ENCODE data around the gene POLL. TPM values are rescaled to one million over a fixed set of nuclear protein-coding genes. Genes with fewer than 3 reads are reported as not detected.

POLL gene
- total RNA-seq, 1 donor from 2014 or later, result 18.8 TPM

DNA sequence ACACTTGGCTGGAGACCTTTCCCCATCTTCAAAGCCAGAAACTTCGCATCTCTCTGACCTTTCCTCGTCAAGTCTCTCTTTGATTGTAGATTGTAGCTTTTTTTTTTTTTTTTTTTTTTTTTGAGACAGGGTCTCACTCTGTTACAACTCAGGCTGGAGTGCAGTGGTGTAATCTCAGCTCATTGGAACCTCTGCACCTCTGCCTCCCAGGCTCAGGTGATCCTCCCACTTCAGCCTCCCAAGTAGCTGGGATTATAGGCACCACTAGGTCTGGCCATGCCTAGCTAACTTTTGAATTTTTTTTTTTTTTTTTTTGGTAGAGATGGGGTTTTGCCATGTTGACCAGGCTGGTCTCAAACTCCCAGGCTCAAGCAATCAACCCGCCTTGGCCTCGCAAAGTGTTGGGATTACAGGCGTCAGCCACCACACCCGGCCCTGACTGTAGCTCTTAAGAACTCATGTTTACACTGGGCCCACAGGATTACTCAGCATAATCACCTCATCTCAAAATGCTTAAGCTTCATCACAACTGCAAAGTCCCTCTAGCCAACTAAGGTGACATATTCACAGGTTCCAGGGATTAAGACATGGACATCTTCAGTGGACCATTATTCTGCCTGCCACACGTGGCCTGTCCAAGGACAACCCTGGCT, 11.7 kb downstream of the POLL start:
- intact Hi-C loops (cut with DNase I), result no loop called here
- DNase-seq (ENCODE audit: low spot score), result no peak

DNA sequence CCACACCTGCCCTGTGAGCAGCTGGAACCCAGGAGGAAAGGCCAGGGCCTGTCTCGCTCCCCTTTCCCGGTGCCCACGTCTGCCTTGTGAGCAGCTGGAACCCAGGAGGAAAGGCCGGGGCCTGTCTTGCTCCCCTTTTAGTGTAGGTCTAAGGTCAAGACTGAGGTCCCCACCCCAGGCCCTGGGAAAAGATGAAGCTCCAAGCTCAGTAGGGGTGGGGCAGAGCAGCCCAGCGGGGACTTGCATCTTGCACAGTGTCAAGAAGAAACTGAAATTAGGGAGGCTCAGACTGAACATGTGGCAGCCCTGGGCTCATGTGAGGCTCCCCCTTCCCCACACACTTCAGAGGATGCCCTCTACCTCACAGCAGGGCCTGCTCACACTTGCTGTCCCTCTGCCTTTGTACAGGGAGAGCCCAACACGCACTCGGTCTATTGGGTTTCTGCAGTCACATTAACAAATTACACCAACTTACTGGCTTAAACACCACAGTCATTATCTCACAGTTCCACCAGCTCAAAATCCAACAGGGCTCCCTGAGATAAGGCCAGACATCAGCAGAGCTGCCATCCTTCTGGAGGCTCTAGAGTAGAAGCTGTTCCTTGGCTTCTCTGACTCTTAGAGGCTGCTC, 12.4 kb downstream of the POLL start:
- DNase-seq (ENCODE audit: low spot score), result no peak
- intact Hi-C loops (cut with DNase I), result no loop called here

DNA sequence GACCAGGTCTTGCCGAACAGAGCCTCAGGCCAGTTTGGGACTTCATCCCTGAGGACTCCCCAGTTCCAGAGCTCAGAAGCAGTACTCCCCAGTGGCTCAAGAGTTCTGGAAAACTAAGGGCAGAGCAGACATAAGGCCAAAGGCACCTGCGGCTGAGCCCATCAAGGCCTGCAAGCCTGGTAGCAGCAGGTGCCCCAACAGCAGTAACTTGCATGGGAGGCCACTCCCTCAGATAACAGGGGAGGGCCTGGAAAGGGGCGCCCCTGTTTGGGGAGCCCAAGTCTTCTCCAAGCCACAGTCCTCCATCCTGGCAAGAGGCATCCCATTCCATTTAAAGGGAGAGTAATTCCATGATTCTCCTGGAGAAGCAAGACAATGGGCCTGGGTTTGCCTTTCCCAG, 13.0 kb downstream of the POLL start:
- intact Hi-C loops (cut with DNase I), result no loop called here
- no peak for DNase-seq (ENCODE audit: low spot score)

DNA sequence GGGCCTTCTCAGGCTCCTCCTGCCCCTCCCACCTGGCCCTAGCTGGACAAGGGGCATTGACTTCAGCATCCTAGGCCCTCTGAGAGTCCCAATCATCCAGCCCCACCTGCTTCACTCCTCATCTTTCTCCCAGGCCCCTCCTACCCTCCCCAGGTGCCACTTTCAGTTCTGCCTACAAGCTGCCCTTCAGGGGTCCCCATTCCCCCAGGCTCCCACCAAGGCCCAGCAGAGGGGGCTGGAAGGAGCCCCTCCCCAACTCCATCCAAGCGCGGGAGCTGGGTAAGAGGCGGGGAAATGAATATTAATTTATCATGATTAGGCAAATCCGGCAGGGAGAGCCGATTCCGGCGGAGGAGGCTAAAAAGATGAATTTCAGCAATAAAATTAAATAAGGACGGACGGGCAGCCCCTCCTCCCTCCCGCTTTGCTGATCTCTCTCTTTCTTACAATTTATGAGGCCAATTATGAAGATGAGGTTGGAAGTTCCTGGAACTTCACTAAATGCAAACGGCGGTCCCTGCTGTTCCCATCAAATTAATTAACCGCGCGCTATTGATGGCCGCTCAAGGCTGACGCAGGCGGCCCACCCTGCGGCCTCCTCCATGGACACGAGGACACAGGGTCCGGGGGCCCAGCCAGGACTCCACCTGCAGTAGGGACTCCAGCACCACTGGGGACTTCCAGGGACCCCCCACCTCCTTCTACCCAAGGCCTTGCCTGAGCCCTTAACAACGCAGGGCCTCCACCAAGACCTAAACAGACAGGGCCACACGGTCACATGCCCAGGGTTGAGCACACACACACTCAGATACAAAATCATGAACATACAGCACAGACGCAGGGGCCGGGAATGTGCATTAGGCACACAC, 13.9 kb downstream of the POLL start:
- intact Hi-C loops (cut with DNase I), result loop anchor here (5.0 kb wide), 1 partner anchor 272 kb away; no protein-coding TSS in a partner anchor
- no peak for DNase-seq (ENCODE audit: low spot score)

DNA sequence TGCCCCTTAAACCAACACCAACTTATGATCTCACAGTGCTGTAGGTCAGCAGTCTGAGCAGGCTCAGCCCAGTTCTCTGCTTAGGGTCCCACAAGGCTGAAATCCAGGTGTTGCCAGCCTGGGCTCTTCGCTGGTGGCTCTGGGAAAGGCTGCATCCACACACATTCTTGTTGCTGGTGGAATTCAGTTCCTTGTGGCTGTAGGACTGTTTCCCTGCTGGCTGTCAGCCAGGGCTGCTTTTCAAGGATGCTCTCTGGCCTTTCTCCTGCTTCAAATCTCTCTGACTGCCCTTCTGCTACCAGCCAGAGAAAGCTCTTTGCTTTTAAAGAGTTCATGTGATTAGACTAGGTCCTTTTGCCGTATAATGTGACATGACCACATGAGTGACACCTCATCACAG, 15.3 kb downstream of the POLL start:
- no peak for DNase-seq (ENCODE audit: low spot score)
- intact Hi-C loops (cut with DNase I), result loop anchor here (5.0 kb wide), 1 partner anchor 270 kb away; no protein-coding TSS in a partner anchor

DNA sequence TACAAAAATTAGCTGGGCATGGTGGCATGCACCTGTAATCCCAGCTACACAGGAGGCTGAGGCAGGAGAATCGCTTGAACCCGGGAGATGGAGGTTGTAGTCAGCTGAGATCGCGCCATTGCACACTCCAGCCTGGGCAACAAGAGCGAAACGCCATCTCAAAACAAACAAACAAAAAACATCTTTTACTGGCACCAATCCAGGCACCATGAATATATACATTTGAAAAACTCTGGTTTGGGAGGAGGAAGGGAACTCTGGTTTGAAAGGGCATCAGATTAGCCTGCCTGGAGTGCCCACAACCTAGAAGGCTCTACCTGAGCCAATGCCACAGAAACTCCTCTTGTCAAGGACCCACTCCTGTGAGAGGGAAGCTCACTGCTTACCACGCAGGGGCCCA, 15.9 kb downstream of the POLL start:
- intact Hi-C loops (cut with DNase I), result loop anchor here (5.0 kb wide), 1 partner anchor 270 kb away; no protein-coding TSS in a partner anchor
- DNase-seq (ENCODE audit: low spot score), result no peak

DNA sequence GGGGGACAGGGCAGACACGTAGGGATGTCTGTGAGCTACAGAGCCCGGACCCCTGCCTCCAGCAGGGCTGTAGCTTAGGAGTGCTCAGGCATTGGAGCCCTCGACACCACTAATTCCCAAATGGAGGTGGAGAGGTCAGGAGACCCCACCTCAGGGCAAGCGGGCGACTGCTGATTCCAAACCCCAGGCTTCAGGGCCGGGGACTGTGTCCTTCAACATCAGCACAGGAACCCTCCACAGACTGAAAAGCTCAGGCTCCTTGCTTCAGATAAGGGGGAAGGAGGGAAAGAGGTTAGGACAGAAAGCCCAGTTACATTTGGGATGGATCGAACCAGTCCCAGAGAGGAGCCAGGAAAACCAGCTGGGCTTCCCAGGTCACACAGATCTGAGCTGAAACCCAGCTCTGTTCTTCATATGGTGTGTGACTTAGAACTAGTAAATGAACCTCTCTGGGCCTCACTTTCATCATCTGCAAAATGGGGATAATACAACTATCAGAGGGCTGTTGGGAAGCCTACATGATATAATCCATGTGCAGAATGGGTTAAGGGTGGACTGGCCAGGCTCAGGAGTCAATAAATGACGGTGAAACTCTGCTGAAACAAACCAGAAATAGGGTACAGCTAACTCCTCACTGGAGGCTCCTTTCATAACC, 16.7 kb downstream of the POLL start:
- DNase-seq (ENCODE audit: low spot score), result no peak
- intact Hi-C loops (cut with DNase I), result loop anchor here (5.0 kb wide), 1 partner anchor 269 kb away; no protein-coding TSS in a partner anchor

DNA sequence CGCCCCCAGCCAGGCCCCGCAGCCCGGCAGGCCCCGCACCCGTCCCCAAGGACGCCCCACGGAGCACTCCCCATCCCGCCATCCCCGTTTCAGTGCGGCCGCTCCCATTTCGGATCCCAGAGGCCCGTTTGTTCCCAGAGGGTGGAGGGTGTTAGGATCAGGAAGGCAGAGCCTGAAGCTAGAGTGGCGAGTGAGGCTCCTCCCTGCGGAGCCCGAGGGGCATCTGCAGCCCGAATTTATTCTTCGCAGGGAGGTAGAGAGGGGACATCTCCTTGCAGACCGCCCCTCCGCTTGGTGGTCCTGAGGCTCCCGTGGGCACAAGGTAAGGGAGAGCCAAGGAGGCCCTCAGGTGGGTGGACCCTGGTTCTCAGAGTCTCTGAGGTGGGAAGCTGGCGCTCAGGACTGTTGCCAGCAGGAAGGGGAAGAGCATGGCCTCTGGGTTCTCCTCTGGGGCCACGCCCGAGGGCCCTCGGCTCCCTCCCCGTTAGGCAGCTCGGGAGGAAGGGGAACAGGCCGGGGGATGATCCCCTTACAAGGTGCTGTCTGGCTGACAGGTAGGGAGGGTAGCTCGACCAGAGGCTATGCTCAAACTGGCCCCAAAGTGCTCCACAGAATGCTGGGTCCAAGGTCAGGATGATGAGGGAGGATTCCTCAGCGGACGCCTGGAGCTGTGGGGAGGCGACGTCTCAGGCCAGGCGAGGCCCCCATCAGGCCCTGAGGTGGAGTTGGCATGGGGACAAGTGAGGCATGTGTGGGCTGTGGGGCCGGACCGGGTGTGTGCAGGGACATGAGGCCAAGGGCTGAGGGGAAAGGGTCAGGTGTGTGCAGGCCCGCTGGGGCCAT, 17.4 kb downstream of the POLL start:
- peak; percentile 71 for DNase-seq (ENCODE audit: low spot score)
- intact Hi-C loops (cut with DNase I), result loop anchor here (1.0 to 5.0 kb wide), 2 partner anchors 268 to 357 kb away; no protein-coding TSS in a partner anchor

DNA sequence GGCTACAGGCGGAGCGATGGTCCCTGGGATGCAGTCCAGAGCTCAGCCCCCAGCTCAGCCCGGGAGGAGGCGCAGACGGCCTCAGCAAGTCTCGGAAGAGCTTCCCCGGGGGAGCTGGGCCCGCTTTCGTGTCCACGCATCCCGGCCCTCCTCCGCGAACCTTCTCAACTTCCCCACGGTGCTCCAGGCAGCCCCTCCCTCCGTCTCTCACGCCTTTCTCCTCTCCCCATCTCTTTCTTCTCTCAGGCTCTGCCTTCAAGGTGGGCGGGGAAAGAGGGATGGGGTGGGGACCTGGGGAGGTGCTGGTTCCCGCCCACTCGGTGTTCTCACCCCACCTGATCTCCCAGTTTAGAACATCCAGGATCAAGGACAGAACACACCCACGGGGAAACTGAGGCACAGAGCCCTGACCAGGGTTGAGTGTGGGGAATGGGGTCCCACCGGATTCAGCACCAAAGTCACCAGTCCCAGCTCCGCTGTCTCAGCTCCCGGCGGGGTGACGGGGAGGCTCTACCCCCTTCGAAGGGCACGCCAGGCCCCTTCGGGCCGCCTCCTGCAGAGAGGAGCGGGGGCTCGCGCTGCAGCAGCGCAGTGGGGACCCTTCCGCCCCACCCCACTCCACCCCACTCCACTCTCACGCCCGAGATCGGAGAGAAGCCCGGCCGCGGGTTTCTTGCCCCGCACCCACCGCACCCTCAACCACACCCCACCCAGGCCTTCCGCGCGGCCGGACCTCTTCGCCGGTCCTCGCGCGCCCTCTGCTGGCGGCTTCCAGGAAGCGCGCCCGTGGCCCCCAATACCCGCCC, 18.2 kb downstream of the POLL start:
- DNase-seq (ENCODE audit: low spot score), result peak; percentile 90

DNA sequence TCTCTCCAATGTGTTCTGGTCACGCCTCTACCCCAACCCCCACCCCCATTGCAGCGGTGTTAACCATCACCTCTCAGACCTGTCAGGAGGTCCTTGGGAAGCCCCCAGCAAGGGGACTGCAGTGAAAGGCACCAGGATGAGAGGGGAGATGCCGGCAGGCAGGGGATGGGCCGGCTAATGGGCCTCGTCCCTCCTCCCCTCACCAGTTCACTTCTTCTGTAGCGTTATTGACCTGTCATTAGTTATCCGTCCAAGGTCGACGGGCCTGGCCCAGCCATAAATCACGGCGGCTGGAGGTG, 18.8 kb downstream of the POLL start:
- intact Hi-C loops (cut with DNase I), result loop anchor here (5.0 to 10.0 kb wide), 2 partner anchors 294 to 407 kb away; no protein-coding TSS in a partner anchor
- peak; percentile 60 for DNase-seq (ENCODE audit: low spot score)

More for the DNA sequence above, 18.2 kb downstream of the POLL start:
- intact Hi-C loops (cut with DNase I), result loop anchor here (1.0 to 10.0 kb wide), 4 partner anchors 268 to 408 kb away; no protein-coding TSS in a partner anchor

DNA sequence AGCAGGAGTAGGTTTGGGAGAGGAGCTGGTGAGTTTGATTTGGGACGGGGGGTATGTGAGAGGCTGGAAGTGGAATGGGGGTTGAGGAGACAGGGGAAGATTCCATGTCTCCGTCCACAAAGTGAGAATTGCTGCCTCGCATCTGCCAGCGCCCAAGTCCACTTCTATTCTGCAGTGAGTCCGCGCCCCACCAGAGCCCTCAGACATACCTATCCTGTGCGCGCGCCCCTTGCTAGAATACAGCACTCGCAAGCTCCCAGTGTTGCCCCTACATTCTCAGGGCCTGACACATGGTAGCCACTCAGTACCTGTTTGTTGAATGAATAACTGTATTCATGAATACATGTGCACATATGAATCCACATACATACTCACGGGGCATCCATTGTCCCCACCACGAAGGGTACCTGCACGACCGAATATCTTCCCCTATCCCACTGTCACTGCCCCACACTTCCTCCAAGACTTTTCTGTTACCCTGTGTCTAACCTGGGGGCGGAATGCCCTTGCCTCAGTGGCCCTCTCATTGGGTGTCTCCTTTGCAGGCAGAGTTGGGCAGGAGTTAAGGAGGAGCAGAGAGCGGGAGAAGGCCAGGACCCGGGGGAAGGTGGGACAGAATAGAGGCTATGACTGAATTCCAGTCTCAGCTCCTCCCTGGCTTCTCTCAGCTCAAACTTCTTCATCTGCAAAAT, 19.9 kb downstream of the POLL start:
- DNase-seq (ENCODE audit: low spot score), result peak; percentile 69
- intact Hi-C loops (cut with DNase I), result loop anchor here (5.0 to 10.0 kb wide), 2 partner anchors 293 to 406 kb away; no protein-coding TSS in a partner anchor

DNA sequence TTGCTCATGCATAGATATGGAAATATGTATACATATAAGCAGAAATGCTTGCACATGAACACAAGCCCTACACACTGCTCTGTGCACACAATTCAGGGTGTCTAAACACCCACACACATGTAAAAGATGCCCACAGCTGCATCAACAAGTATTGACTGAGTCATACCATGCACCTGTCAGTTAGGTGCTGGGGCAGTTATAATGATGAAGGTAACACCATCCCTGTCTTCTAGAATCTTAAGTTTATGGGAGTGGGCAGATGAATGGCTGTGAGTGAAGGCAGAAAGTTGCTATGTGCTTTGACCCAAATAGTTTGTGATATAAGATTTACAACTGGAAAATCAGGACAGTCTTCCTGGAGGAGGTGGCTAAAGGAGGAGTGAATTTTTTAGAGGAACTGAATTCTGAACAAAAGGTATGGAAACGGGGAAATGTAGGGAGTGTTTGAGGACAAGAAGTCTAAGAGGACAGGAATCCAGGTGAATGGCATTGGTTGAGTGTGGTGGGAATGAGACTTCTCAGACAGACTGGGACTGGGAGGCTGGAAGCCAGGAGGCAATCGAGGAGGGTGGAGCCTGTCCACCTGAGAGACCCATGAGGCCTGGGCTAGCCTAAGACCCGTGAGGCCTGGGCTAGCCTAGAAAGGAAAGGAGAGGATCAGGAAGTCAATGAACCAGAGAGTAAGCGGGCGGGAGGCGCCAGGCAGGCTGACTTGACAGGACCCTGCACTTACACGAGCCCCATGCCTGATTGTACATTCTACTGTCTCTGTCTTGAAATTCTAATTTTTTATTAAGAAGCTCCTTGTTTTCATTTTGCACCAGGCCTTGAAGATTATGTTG, 20.7 kb downstream of the POLL start:
- intact Hi-C loops (cut with DNase I), result loop anchor here (5.0 to 10.0 kb wide), 2 partner anchors 293 to 405 kb away; no protein-coding TSS in a partner anchor
- peak; percentile 24 for DNase-seq (ENCODE audit: low spot score)

DNA sequence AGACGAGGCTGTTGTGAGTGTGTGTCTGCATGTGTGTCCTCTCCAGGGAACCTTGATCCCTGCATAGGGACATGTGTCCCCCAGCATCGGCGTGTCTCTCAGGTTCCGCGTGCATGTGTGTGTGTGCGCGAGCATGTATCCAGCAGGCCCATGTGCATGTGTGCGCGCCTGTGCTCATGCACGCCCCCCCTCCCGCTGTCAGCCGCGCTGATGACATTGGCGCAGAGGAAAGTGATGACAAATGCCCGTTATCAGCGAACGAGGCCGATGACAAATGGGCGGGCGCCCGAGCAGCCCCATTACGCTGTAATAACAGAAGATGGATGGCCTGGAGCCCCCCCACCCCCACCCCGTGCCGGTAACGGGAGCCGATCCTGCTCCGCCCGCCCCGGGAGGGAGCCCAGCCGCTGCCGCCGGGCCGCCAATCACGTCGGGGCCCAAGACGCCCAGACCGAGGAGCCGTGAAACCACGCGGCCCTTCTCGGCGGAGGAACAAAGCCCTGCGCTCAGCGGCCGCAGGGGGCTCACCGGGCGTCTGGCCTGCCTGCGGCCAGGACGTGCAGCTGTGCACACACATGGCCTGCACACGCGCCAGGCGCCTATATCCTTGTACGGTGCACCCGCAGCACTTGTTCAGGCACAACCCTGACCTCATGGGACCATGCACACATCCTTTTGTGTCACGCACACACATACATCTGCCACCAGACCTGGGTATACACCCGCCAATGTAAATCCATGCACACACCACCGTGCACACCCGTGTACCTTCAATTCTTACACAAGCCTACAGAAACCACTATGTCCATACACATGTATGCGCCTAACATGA, 21.5 kb downstream of the POLL start:
- intact Hi-C loops (cut with DNase I), result loop anchor here (5.0 to 10.0 kb wide), 2 partner anchors 292 to 404 kb away; no protein-coding TSS in a partner anchor
- DNase-seq (ENCODE audit: low spot score), result peak; percentile 74

DNA sequence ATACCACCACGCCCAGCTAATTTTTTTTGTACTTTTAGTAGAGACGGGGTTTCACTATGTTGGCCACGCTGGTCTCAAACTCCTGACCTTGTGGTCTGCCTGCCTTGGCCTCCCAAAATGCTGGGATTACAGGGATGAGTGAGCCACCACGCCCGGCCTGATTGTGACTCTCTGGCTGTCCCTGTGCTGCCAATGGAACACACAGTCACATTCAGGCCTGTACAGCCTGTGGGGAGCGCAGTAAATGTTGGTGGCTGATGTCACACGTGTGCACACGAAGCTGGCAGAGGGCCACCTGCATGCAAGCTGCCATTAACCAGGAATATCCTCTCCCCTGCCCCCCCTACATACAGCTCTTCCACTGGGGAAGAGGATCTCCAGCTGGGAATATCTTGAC, 22.1 kb downstream of the POLL start:
- intact Hi-C loops (cut with DNase I), result loop anchor here (5.0 to 10.0 kb wide), 2 partner anchors 291 to 404 kb away; no protein-coding TSS in a partner anchor
- no peak for DNase-seq (ENCODE audit: low spot score)

DNA sequence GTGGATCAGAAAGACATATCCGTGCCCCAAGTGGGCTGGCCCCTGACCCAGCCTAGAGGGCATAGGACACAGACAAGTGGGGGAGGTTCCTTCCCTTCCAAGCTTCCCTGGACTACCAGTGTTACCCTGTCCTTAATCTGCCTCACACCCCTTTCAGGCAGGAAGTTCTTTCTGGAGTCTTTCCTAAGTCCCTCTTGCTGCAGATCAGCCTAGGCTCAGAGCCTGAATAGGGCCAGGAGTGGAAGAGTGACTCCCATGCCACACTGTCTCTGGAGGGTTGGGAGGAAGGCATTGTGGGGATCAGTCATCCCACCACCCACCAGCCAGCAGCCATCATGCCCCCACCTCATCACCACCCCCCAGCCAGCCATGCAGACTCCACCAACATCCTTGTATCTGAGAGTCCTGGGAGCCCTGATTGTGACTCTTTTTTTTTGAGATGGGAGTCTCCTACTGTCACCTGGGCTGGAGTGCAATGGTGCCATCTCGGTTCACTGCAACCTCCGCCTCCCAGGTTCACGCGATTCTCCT, 22.6 kb downstream of the POLL start:
- intact Hi-C loops (cut with DNase I), result loop anchor here (5.0 to 10.0 kb wide), 2 partner anchors 291 to 403 kb away; no protein-coding TSS in a partner anchor
- DNase-seq (ENCODE audit: low spot score), result peak; percentile 51

All from cardiac septum (tissue), 1 donor.